ENCODE results near the gene FLNC. TPM values are rescaled to one million over a fixed set of nuclear protein-coding genes. Genes with fewer than 3 reads are reported as not detected.

FLNC gene
- total RNA-seq, 1 experiment from 2014 or later = 128 TPM

DNA sequence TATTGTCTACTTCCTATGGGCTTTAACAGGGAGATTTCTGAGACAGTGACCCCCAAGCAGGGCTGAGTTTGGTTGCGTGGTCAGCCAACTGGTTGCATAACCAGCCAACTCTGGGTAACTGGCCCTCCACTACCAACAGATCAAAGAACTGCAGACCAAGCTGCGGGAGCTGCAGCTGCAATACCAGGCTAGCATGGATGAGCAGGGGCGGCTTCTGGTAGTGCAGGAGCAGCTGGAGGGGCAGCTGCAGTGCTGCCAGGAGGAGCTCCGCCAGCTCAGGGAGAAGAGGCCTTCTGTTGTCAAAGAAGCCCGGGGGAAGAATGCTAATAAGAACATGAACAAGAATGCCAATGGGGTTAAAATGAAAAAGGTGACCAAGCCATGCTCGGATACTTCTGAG is 15.7 kb upstream of the FLNC start:
- no peaks in the 10 kb centered on the region; the same call in 1 of the 2 replicates for H3K27me3 ChIP-seq (replicated peaks; ENCODE audit: control insufficient read depth, insufficient read depth, low read length)
- ChIA-PET CTCF (interaction anchor here (0.5 kb wide), 1 partner anchor 54 kb away, joined by 3 read pairs; no protein-coding TSS in a partner anchor), POLR2A (no interaction called here)
- intact Hi-C loops (cut with micrococcal nuclease; ENCODE audit: unreplicated experiment) = no loop called here
- no peaks in the 10 kb centered on the region for H3K9me3 Mint-ChIP-seq (ENCODE audit: unreplicated experiment)
- H3K4me3 ChIP-seq (ENCODE audit: low read depth, low read length) = no peak overlapping the region
- no peaks in the 10 kb centered on the region for H3K4me1 ChIP-seq
- H3K4me1 Mint-ChIP-seq (ENCODE audit: low read depth, unreplicated experiment) = peaks cover 6% of the 10 kb centered on the region
- BruUV-seq (replicated peaks) = no TSS peak
- TF ChIP-seq, protein P1, sequence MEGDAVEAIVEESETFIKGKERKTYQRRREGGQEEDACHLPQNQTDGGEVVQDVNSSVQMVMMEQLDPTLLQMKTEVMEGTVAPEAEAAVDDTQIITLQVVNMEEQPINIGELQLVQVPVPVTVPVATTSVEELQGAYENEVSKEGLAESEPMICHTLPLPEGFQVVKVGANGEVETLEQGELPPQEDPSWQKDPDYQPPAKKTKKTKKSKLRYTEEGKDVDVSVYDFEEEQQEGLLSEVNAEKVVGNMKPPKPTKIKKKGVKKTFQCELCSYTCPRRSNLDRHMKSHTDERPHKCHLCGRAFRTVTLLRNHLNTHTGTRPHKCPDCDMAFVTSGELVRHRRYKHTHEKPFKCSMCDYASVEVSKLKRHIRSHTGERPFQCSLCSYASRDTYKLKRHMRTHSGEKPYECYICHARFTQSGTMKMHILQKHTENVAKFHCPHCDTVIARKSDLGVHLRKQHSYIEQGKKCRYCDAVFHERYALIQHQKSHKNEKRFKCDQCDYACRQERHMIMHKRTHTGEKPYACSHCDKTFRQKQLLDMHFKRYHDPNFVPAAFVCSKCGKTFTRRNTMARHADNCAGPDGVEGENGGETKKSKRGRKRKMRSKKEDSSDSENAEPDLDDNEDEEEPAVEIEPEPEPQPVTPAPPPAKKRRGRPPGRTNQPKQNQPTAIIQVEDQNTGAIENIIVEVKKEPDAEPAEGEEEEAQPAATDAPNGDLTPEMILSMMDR (IDR thresholded peaks at IDR 0.05; ENCODE audit: insufficient read depth in 1 of 2, low read depth in 1 of 2, low read length in 1 of 2, severe bottlenecking in 1 of 2, unreplicated experiment in 1 of 2) = no peak
- no peak overlapping the region for H3K27ac Mint-ChIP-seq (ENCODE audit: unreplicated experiment)
- DNase-seq = no peak
- no peak overlapping the region for H3K4me3 Mint-ChIP-seq (ENCODE audit: unreplicated experiment)
- no peaks in the 10 kb centered on the region for H3K9me3 ChIP-seq
- H3K36me3 ChIP-seq (ENCODE audit: control insufficient read depth, insufficient read depth, low read length) = no peaks in the 10 kb centered on the region
- H3K36me3 Mint-ChIP-seq (ENCODE audit: insufficient read depth, unreplicated experiment) = no peaks in the 10 kb centered on the region
- H3K27me3 Mint-ChIP-seq (ENCODE audit: insufficient read depth, unreplicated experiment) = peaks cover 19% of the 10 kb centered on the region

DNA sequence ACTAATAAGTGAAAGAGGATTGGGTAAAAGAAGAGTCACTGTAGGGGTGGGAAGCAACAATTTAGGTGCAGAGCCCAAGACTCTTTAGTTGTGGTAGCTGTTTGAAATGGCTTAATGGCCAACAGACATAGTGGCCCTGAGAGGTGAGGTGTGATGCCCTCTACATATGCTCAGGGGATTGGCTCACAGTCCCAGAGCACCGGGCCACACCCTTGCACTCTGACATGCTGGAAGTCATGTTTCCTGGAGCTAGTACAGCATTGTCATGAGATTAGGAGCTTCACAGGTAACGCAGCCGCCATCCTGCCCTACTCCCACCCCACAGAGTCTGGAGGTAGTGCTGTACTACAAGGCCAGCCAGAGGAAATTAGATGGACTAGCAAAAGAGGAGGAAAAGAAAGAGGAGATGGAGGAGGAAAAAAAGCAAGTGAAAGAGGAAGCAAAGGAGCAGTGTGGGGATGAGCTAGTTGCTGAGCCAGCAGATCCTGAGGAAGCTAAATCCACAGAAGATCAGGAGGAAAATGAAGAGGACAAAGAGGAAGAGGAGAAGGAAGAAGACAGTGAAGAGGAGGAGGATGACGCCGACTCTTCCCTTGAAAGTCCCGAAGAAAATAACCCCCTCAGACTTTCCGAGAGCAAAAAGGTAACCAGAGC is 14.8 kb upstream of the FLNC start:
- ChIA-PET CTCF (no interaction called here), POLR2A (no interaction called here)
- H3K27me3 ChIP-seq (replicated peaks; ENCODE audit: control insufficient read depth, insufficient read depth, low read length) = no peaks in the 10 kb centered on the region; the same call in 1 of the 2 replicates
- no peak for DNase-seq
- intact Hi-C loops (cut with micrococcal nuclease; ENCODE audit: unreplicated experiment) = no loop called here
- no peaks in the 10 kb centered on the region for H3K36me3 ChIP-seq (ENCODE audit: control insufficient read depth, insufficient read depth, low read length)
- no peak overlapping the region for H3K27ac Mint-ChIP-seq (ENCODE audit: unreplicated experiment)
- peaks cover 6% of the 10 kb centered on the region for H3K4me1 Mint-ChIP-seq (ENCODE audit: low read depth, unreplicated experiment)
- TF ChIP-seq, protein P1 (IDR thresholded peaks at IDR 0.05; ENCODE audit: insufficient read depth in 1 of 2, low read depth in 1 of 2, low read length in 1 of 2, severe bottlenecking in 1 of 2, unreplicated experiment in 1 of 2) = no peak
- H3K9me3 Mint-ChIP-seq (ENCODE audit: unreplicated experiment) = no peaks in the 10 kb centered on the region
- no peak overlapping the region for H3K4me3 Mint-ChIP-seq (ENCODE audit: unreplicated experiment)
- H3K4me3 ChIP-seq (ENCODE audit: low read depth, low read length) = no peak overlapping the region
- H3K36me3 Mint-ChIP-seq (ENCODE audit: insufficient read depth, unreplicated experiment) = no peaks in the 10 kb centered on the region
- peaks cover 25% of the 10 kb centered on the region for H3K27me3 Mint-ChIP-seq (ENCODE audit: insufficient read depth, unreplicated experiment)
- no TSS peak for BruUV-seq (replicated peaks)
- no peaks in the 10 kb centered on the region for H3K9me3 ChIP-seq
- H3K4me1 ChIP-seq = no peaks in the 10 kb centered on the region

DNA sequence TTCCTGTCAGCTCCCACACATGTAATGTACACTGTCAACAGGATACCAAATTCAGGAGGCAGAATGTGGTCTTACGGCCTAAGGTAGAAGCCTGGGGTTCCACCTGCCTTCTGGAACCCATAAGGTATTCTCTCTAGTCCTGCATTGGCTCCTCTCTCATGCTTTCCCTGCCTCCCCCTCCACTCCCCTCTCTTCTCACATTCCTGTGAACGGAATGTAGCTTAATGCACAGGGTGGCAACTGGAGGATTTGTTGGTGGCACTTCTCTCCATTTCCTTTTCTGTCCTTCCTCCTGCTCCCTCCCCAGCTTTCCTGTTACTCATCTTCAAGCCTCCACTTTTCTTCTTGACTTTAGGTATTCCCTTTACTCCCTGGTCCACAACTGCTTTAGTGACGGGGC is 11.5 kb upstream of the FLNC start:
- H3K36me3 ChIP-seq (ENCODE audit: control insufficient read depth, insufficient read depth, low read length) = no peaks in the 10 kb centered on the region
- H3K4me1 ChIP-seq = no peaks in the 10 kb centered on the region
- no peak for DNase-seq
- peaks cover 26% of the 10 kb centered on the region for H3K27me3 Mint-ChIP-seq (ENCODE audit: insufficient read depth, unreplicated experiment)
- no peaks in the 10 kb centered on the region; the same call in 1 of the 2 replicates for H3K27me3 ChIP-seq (replicated peaks; ENCODE audit: control insufficient read depth, insufficient read depth, low read length)
- CTCF ChIA-PET = interaction anchor here (1.3 kb wide), 1 partner anchor 9 kb away, joined by 4 read pairs; no protein-coding TSS in a partner anchor
- TF ChIP-seq, protein P1 (IDR thresholded peaks at IDR 0.05; ENCODE audit: insufficient read depth in 1 of 2, low read depth in 1 of 2, low read length in 1 of 2, severe bottlenecking in 1 of 2, unreplicated experiment in 1 of 2) = no peak
- intact Hi-C loops (cut with micrococcal nuclease; ENCODE audit: unreplicated experiment) = no loop called here
- H3K9me3 ChIP-seq = no peaks in the 10 kb centered on the region
- no peaks in the 10 kb centered on the region for H3K9me3 Mint-ChIP-seq (ENCODE audit: unreplicated experiment)
- H3K4me3 ChIP-seq (ENCODE audit: low read depth, low read length) = no peak overlapping the region
- no peaks in the 10 kb centered on the region for H3K36me3 Mint-ChIP-seq (ENCODE audit: insufficient read depth, unreplicated experiment)
- H3K4me1 Mint-ChIP-seq (ENCODE audit: low read depth, unreplicated experiment) = peaks cover 6% of the 10 kb centered on the region
- H3K27ac Mint-ChIP-seq (ENCODE audit: unreplicated experiment) = no peak overlapping the region
- POLR2A ChIA-PET = no interaction called here
- no TSS peak for BruUV-seq (replicated peaks)
- H3K4me3 Mint-ChIP-seq (ENCODE audit: unreplicated experiment) = no peak overlapping the region

All from Caco-2 (cell line).